ENCODE data around the gene LENEP.

Gene LENEP

GRCh38 chr1:155030243-155030795 lies 36.9 kb downstream of the LENEP start:
- no peak for DNase-seq (ENCODE audit: low read depth)

- DNase-seq (ENCODE audit: low read depth) = no peak
Observed at GRCh38 chr1:155030899-155031298, 37.5 kb downstream of the LENEP start.

GRCh38 chr1:155032886-155033285 lies 39.5 kb downstream of the LENEP start:
- no peak for DNase-seq (ENCODE audit: low read depth)

GRCh38 chr1:155033524-155033923 lies 40.1 kb downstream of the LENEP start, which contains the start of the genes DCST1 and DCST2:
Gene DCST1, plus strand, starts transcription at chr1:155033824. Its CDS starts 213 bp downstream, at chr1:155034037.
Gene DCST2, minus strand, starts transcription at chr1:155033781. Its CDS starts 80 bp downstream, at chr1:155033701.
- no peak for DNase-seq (ENCODE audit: low read depth)

GRCh38 chr1:155034318-155035208 lies 41.2 kb downstream of the LENEP start:
- DNase-seq (ENCODE audit: low read depth) = no peak

- DNase-seq (ENCODE audit: low read depth) = no peak
Observed at GRCh38 chr1:155035936-155036335, 42.5 kb downstream of the LENEP start.

GRCh38 chr1:155037043-155037442 lies 43.7 kb downstream of the LENEP start:
- no peak for DNase-seq (ENCODE audit: low read depth)

- no peak for DNase-seq (ENCODE audit: low read depth)
Observed at GRCh38 chr1:155037851-155038441, 44.6 kb downstream of the LENEP start.

- no peak for DNase-seq (ENCODE audit: low read depth)
Observed at GRCh38 chr1:155038602-155039307, 45.4 kb downstream of the LENEP start.

GRCh38 chr1:155039308-155039669 lies 45.9 kb downstream of the LENEP start:
- DNase-seq (ENCODE audit: low read depth) = no peak

- no peak for DNase-seq (ENCODE audit: low read depth)
Observed at GRCh38 chr1:155040358-155041093, 47.1 kb downstream of the LENEP start.

GRCh38 chr1:155042789-155043188 lies 49.4 kb downstream of the LENEP start:
- no peak for DNase-seq (ENCODE audit: low read depth)

- DNase-seq (ENCODE audit: low read depth) = no peak
Observed at GRCh38 chr1:155043301-155043702, 49.9 kb downstream of the LENEP start.

GRCh38 chr1:155043793-155044192 lies 50.4 kb downstream of the LENEP start:
- no peak for DNase-seq (ENCODE audit: low read depth)
